Testis (tissue), 3 donors: ENCODE results near the gene CFAP52. TPM values are rescaled to one million over a fixed set of nuclear protein-coding genes. Genes with fewer than 3 reads are reported as not detected.

ENCODE experiments used
- DNase-seq: peaks from one replicate; pipeline ENCODE4 v3.0.0-alpha.2; 2019
- H3K27ac ChIP-seq, 2 donors: fragments of 200-600 bp; sonication (generic); one replicate each; pipeline ENCODE4 v1.5.1; 2019
- H3K27me3 ChIP-seq: fragments of 200-600 bp; sonication (generic); one replicate; pipeline ENCODE4 v1.5.1; 2019
- H3K36me3 ChIP-seq: fragments of 200-600 bp; sonication (generic); one replicate; pipeline ENCODE4 v1.5.1; 2017; ENCODE audit warnings: low read depth; ENCODE audit errors: missing control alignments
- H3K4me1 ChIP-seq: fragments of 200-600 bp; sonication (generic); one replicate; pipeline ENCODE4 v1.5.1; 2019
- H3K4me3 ChIP-seq, 2 donors: fragments of 200-600 bp; sonication (generic); one replicate each; pipeline ENCODE4 v1.5.1; 2017 to 2019
- H3K9me3 ChIP-seq: fragments of 200-600 bp; sonication (generic); one replicate; pipeline ENCODE4 v1.5.1; 2017
- CTCF ChIP-seq, 3 experiments: fragments of 450-650 bp in 2 of 3; fragments of 200-600 bp in 1 of 3; sonication (generic) in 1 of 3; IDR thresholded peaks; one replicate each; pipeline ENCODE4 v1.5.1; 2016 to 2019; ENCODE audit warnings: antibody characterized with exemption in 3 of 3, mild to moderate bottlenecking in 2 of 3, moderate library complexity in 1 of 3
- POLR2A ChIP-seq: fragments of 450-650 bp; IDR thresholded peaks from one replicate; pipeline ENCODE4 v1.6.1; 2017; ENCODE audit warnings: antibody characterized with exemption, mild to moderate bottlenecking, moderate library complexity
- WGBS, 2 donors: methylation state at CpG; one replicate each; pipeline ENCODE4 v1.1.5; 2018; 5-methylcytosine and 5-hydroxymethylcytosine counted together
- intact Hi-C: fragments of 100-400 bp; cut with DNase I; formaldehyde crosslinking; loops from one replicate; pipeline ENCODE4 v1.15.1; 2023; ENCODE audit warnings: low total_unique reads
- polyA plus RNA-seq: library from polyadenylated mRNA; stranded (reverse); fragments of 350-450 nt; fragmentation: Illumina TruSeq; extraction: RNeasy Lipid Tissue Mini Kit (QIAGEN cat#74804); gene quantifications from one replicate; pipeline ENCODE4 v1.2.3, GENCODE V29; 2014; ENCODE audit warnings: low read depth, low replicate concordance; ENCODE audit not compliant: insufficient read depth
- total RNA-seq, 2 donors: library from RNA; depleted of rRNA; stranded (reverse); fragments of >200 nt; gene quantifications; one replicate each; pipeline ENCODE4 v1.2.3, GENCODE V29; 2016

Gene CFAP52
- total and polyA plus RNA-seq, 3 donors from 2014 or later: 8.9 to 47.7 (median 19.5) TPM

- TF ChIP-seq POLR2A: no peak
- TF ChIP-seq CTCF (IDR thresholded peaks at IDR 0.05): no peak
Observed at GRCh38 chr17:9666461-9667050, 90.1 kb downstream of the CFAP52 start.

DNA sequence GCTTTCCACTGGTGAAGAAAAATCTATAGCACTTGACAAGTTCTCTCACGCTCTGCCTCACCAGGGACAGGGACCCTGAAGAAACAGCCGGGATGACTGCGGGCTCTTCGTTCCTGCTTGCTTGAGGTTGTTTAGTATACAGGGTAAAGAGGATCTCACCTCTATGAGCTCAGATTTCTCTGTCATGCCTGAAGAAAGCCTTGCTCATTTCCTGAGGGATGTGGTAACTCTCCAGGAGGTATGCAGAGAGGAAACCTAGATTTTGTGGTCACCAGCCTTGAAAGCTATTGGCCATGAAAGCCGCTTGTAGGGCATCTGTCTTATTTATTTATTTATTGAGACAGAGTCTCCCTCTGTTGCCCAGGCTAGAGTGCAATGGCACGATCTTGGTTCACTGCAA is 92.1 kb downstream of the CFAP52 start:
- Histone ChIP-seq H3K36me3 (no peaks in the 10 kb centered on the region), H3K9me3 (no peaks in the 10 kb centered on the region), H3K27ac (no peak overlapping the region), H3K27me3 (no peaks in the 10 kb centered on the region), H3K4me1 (no peaks in the 10 kb centered on the region), H3K4me3 (no peak overlapping the region)
- no peak for DNase-seq
- intact Hi-C loops: no loop called here
- WGBS, 2 donors: 65 to 69% methylated on average over 6 of the region's 6 CpGs
- TF ChIP-seq POLR2A: no peak
- no peak for TF ChIP-seq CTCF (IDR thresholded peaks at IDR 0.05)

More at GRCh38 chr17:9666461-9667050, 90.1 kb downstream of the CFAP52 start:
- no peaks in the 10 kb centered on the region for H3K4me1 ChIP-seq
- no peak for DNase-seq
- no peaks in the 10 kb centered on the region for H3K27me3 ChIP-seq
- no peak overlapping the region for H3K4me3 ChIP-seq
- H3K36me3 ChIP-seq: no peaks in the 10 kb centered on the region
- H3K9me3 ChIP-seq: no peaks in the 10 kb centered on the region
- 83 to 85% methylated on average over 5 of the region's 5 CpGs for WGBS, 2 donors
- intact Hi-C loops: no loop called here
- no peak overlapping the region for H3K27ac ChIP-seq

DNA sequence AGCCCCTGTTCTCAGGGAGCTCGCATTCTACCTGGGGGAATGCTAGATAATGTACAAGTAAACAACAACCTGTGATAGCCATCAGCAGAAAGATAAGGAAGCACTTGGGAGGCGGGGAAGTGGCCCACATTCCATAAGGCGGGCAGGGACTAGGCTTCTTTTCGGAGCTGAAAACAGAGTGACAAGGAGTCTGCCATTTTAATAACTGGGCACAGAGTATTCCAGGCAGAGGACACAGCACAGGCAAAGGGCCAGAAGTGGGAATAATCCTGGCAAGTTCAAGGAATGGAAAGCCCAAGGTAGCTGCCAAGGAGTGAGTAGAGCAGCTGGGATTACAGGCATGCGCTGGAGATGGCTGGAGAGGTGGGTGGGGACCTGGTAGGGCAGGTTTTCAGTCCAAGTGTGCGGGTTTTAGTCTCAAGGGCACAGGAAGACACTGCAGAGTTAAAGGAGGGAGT is 93.1 kb downstream of the CFAP52 start:
- Histone ChIP-seq H3K4me1 (no peaks in the 10 kb centered on the region), H3K9me3 (no peaks in the 10 kb centered on the region), H3K27ac (no peak overlapping the region), H3K4me3 (no peak overlapping the region), H3K27me3 (no peaks in the 10 kb centered on the region), H3K36me3 (no peaks in the 10 kb centered on the region)
- TF ChIP-seq CTCF (IDR thresholded peaks at IDR 0.05) (no peak), POLR2A (no peak)
- intact Hi-C loops: no loop called here
- DNase-seq: no peak
- WGBS, 2 donors: 80 to 89% methylated on average over 6 of the region's 6 CpGs

GRCh38 chr17:9670596-9670995 is 94.2 kb downstream of the CFAP52 start:
- no peaks in the 10 kb centered on the region for H3K36me3 ChIP-seq
- WGBS, 2 donors: 72 to 76% methylated on average over 8 of the region's 8 CpGs
- no peak for TF ChIP-seq POLR2A
- no peak for TF ChIP-seq CTCF (IDR thresholded peaks at IDR 0.05)
- H3K27me3 ChIP-seq: no peaks in the 10 kb centered on the region
- DNase-seq: no peak
- H3K4me1 ChIP-seq: no peaks in the 10 kb centered on the region
- H3K27ac ChIP-seq: no peak overlapping the region
- intact Hi-C loops: no loop called here
- H3K9me3 ChIP-seq: no peaks in the 10 kb centered on the region
- no peak overlapping the region for H3K4me3 ChIP-seq

GRCh38 chr17:9671559-9671958 is 95.1 kb downstream of the CFAP52 start:
- no peaks in the 10 kb centered on the region for H3K27me3 ChIP-seq
- H3K4me1 ChIP-seq: no peaks in the 10 kb centered on the region
- DNase-seq: no peak
- no peaks in the 10 kb centered on the region for H3K9me3 ChIP-seq
- no peaks in the 10 kb centered on the region for H3K36me3 ChIP-seq
- no peak overlapping the region for H3K27ac ChIP-seq
- 73 to 83% methylated on average over 4 of the region's 4 CpGs for WGBS, 2 donors
- TF ChIP-seq POLR2A (no peak), CTCF (IDR thresholded peaks at IDR 0.05) (no peak)
- intact Hi-C loops: no loop called here
- H3K4me3 ChIP-seq: no peak overlapping the region
